MCF 10A (cell line): ENCODE data around the gene FLT4. TPM values are rescaled to one million over a fixed set of nuclear protein-coding genes. Genes with fewer than 3 reads are reported as not detected.

Source experiments
- BruUV-seq: library from RNA; stranded (reverse); fragments of 400-500 nt; replicated peaks from 2 replicates; lab custom pipeline; 2021; lab: Mats Ljungman, UMichigan
- CTCF ChIA-PET: fragments of 300-600 bp; sonication (Branson Sonifier 250); formaldehyde crosslinking; extraction: SDS; loops from one replicate; lab custom pipeline; 2021; ENCODE audit warnings: antibody characterized with exemption, inconsistent platforms; lab: Yijun Ruan, JAX
- POLR2A ChIA-PET: fragments of 300-600, 350-650 bp; sonication (Branson Sonifier 250); formaldehyde crosslinking; extraction: SDS; loops from one replicate; lab custom pipeline; 2020; ENCODE audit warnings: antibody characterized with exemption, inconsistent platforms; lab: Yijun Ruan, JAX
- DNase-seq: peaks from one replicate; pipeline ENCODE4 v3.0.0-alpha.2; 2018; ENCODE audit not compliant: unreplicated experiment
- H3K27ac Mint-ChIP-seq: one replicate; pipeline ENCODE4 v1.8.0; 2022; ENCODE audit warnings: mild to moderate bottlenecking, low read depth, mixed read lengths; ENCODE audit not compliant: unreplicated experiment
- H3K27me3 Mint-ChIP-seq: one replicate; pipeline ENCODE4 v1.8.0; 2022; ENCODE audit warnings: mixed read lengths; ENCODE audit not compliant: insufficient read depth, unreplicated experiment
- H3K36me3 Mint-ChIP-seq: one replicate; pipeline ENCODE4 v1.8.0; 2022; ENCODE audit warnings: mild to moderate bottlenecking, moderate library complexity, mixed read lengths; ENCODE audit not compliant: insufficient read depth, unreplicated experiment
- H3K4me1 Mint-ChIP-seq: one replicate; pipeline ENCODE4 v1.8.0; 2022; ENCODE audit warnings: mixed read lengths; ENCODE audit not compliant: insufficient read depth, unreplicated experiment
- H3K4me3 Mint-ChIP-seq: one replicate; pipeline ENCODE4 v1.8.0; 2022; ENCODE audit warnings: mild to moderate bottlenecking, moderate library complexity, mixed read lengths; ENCODE audit not compliant: unreplicated experiment
- H3K9me3 Mint-ChIP-seq: one replicate; pipeline ENCODE4 v1.8.0; 2022; ENCODE audit warnings: mixed read lengths; ENCODE audit not compliant: unreplicated experiment
- CTCF ChIP-seq: fragments of 200-600 bp; IDR thresholded peaks from one replicate; pipeline ENCODE4 v1.8.0; 2022; ENCODE audit warnings: antibody characterized with exemption, mild to moderate bottlenecking; ENCODE audit not compliant: unreplicated experiment
- intact Hi-C: fragments of 100-400 bp; cut with micrococcal nuclease; formaldehyde crosslinking; loops from 2 replicates; pipeline ENCODE4 v1.14.1; 2022
- total RNA-seq: library from RNA; stranded (reverse); gene quantifications from 2 replicates; pipeline ENCODE4 v1.2.3, GENCODE V29; 2022

FLT4 gene
- total RNA-seq, 1 experiment from 2014 or later: not detected

DNA sequence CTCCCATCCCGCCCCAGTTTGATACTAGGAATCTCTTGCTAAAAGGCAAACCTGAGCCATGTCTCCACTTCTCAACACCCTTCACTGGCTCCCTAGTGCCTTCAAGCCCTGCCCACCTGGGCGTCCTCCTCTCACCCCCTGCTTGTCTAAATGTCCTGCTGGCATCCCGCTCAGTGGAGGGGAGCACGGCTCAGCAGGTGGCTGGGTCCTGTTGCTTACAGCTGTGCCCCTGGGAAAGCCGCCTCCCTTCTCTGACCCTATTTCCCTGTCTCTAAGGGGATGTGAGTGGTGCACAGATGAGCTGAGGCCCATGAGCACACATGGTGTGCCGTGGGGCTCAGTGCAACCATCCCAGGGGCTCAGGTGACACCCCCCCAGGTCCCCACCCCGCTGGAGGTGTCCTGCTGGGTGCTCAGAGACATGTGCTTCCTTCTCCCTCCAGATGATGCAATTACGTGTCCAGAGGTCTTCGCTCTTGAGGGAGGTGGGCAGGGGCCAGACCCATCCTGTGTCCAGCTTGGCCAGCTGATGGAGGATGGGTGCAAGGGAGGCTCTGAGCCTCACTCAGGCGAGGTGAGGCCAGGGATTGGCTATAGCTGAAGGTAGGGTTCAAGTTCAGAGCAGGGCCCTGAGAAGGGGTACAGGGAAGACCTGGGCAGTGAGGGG is 24.1 kb downstream of the FLT4 start:
- Mint-ChIP-seq H3K4me3 (no peak overlapping the region), H3K27ac (no peak overlapping the region), H3K36me3 (no peaks in the 10 kb centered on the region), H3K9me3 (no peaks in the 10 kb centered on the region), H3K4me1 (no peaks in the 10 kb centered on the region), H3K27me3 (peaks cover 4% of the 10 kb centered on the region)
- no TSS peak for BruUV-seq
- DNase-seq: no peak
- ChIA-PET POLR2A (interaction anchor here (0.6 to 1.6 kb wide), 3 partner anchors 12 to 508 kb away, joined by 3 read pairs; no protein-coding TSS in a partner anchor), CTCF (interaction anchor here (1.5 to 1.8 kb wide), 2 partner anchors 16 to 19 kb away, joined by 6 read pairs; no protein-coding TSS in a partner anchor)
- intact Hi-C loops: no loop called here
- no peak for TF ChIP-seq CTCF

GRCh38 chr5:180624587-180624986 is 24.8 kb downstream of the FLT4 start:
- H3K36me3 Mint-ChIP-seq: no peaks in the 10 kb centered on the region
- no peaks in the 10 kb centered on the region for H3K9me3 Mint-ChIP-seq
- no peak overlapping the region for H3K4me3 Mint-ChIP-seq

DNA sequence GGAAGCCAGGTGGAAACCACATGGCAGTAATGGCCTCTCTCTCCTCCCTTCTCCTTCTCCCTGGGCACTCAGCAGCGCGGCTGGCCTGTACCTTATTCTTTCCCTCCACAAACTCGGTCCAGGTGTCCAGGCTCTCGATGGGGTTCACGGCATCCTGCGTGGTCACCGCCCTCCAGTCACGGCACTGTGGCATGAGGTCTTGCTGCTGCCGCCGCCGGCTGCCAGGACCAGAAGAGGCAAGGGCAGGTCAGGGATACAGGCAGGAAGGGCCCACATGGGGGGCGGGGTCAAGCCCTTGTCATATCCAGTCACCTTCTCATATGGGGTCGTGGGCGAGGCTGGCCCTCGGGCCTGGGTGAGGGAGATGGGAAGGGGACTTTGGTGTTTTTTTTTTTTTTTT is 25.6 kb downstream of the FLT4 start:
- no peak for DNase-seq
- ChIA-PET CTCF (interaction anchor here (0.6 to 1.8 kb wide), 2 partner anchors 18 to 37 kb away, joined by 4 to 6 read pairs; no protein-coding TSS in a partner anchor), POLR2A (interaction anchor here (1.6 kb wide), 1 partner anchor 10 kb away, joined by 3 read pairs; no protein-coding TSS in a partner anchor)
- H3K27me3 Mint-ChIP-seq: peaks cover 17% of the 10 kb centered on the region
- H3K4me1 Mint-ChIP-seq: no peaks in the 10 kb centered on the region
- no TSS peak for BruUV-seq
- no peak for TF ChIP-seq CTCF
- no peaks in the 10 kb centered on the region for H3K36me3 Mint-ChIP-seq
- H3K27ac Mint-ChIP-seq: no peak overlapping the region
- H3K4me3 Mint-ChIP-seq: no peak overlapping the region
- intact Hi-C loops: no loop called here
- H3K9me3 Mint-ChIP-seq: no peaks in the 10 kb centered on the region

More at GRCh38 chr5:180624587-180624986, 24.8 kb downstream of the FLT4 start:
- CTCF ChIA-PET: interaction anchor here (1.8 kb wide), 1 partner anchor 19 kb away, joined by 6 read pairs; no protein-coding TSS in a partner anchor
- Mint-ChIP-seq H3K27me3 (peaks cover 11% of the 10 kb centered on the region), H3K27ac (no peak overlapping the region), H3K4me1 (no peaks in the 10 kb centered on the region)
- DNase-seq: no peak
- intact Hi-C loops: no loop called here
- POLR2A ChIA-PET: interaction anchor here (1.6 kb wide), 1 partner anchor 11 kb away, joined by 3 read pairs; no protein-coding TSS in a partner anchor
- TF ChIP-seq CTCF: no peak
- no TSS peak for BruUV-seq

DNA sequence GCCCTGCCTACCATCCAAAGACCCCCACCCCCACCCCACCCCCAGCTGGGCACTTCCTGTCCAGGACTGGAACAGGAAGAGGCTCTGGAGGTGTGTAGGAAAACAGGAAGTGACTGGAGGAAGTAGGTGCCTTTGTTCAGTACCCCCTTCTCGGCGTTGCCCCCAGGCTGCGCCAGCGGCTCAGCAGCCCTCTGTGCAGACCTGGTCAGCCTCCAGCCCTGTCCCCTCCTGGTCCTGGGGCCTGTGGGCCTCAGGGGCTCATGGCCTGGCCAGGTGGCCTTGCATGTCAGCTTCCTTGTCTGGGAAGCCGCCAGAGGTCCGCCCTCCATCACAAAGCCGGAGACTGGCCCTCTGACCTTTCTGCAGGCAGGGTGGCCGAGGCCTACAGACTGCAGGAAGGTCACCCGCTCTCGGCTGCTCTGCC is 26.0 kb downstream of the FLT4 start:
- Mint-ChIP-seq H3K9me3 (no peaks in the 10 kb centered on the region), H3K36me3 (no peaks in the 10 kb centered on the region), H3K4me1 (no peaks in the 10 kb centered on the region), H3K27ac (no peak overlapping the region), H3K27me3 (peaks cover 17% of the 10 kb centered on the region), H3K4me3 (no peak overlapping the region)
- POLR2A ChIA-PET: no interaction called here
- no peak for TF ChIP-seq CTCF
- BruUV-seq: no TSS peak
- CTCF ChIA-PET: no interaction called here
- no peak for DNase-seq
- intact Hi-C loops: no loop called here
